ENCODE measurements around the gene NETO2.
"Not testable (repeated sequence)": the region's sequence is repeated elsewhere in the genome, so short reads cannot be mapped to it uniquely, and the experiment has no call there.

The NETO2 gene

DNA sequence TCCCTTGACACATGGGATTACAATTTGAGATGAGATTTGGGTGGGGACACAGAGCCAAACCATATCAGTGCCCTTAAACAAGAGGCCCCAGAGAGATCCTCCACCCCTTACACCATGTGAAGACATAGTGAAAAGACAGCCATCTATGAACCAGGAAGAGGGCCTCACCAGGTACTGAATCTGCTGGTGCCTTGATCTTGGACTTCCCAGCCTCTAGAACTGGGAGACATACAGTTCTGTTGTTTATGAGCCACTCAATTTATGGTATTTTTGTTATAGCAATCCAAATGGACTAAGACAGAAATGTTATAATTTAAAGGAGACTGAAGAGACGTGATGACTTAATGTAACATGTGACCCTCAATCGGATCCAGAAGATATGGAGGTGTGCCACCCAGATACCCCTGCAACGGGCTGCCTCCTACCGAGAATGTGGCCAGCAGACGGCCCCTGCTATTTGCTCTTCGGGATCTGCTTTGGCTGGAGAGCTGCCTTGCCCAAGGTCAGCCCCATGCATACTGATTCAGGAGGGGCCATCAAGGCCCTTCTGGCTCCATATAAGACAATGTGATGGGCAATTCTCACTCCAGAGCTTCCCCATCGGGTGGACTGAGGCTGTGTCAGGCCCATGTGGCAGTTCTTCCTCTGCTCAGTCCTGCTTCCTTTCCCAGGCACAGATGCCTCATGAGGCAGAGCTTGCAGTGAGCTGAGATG lies 80.6 kb downstream of the NETO2 start:
- no peak for DNase-seq

DNA sequence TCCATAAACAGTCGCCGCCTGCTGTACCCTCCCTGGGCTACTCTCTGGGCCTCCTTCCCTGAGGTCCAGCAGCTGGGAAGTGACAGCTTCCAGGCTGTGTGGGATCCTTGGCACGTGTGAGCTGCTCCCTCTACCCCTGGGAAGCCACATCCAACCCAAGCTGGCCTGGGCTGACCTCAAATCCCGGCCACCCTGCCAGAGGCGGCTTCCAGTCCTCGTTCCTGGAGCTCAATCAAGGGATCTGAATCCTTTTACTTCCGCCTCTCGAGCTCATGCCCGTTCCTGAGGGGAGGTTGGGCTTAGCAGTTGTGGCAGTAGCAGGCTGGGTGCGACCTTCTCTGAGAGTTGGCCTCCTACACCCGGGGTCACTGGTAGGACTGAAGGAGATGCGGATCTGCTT lies 82.5 kb downstream of the NETO2 start:
- DNase-seq, result no peak

DNA sequence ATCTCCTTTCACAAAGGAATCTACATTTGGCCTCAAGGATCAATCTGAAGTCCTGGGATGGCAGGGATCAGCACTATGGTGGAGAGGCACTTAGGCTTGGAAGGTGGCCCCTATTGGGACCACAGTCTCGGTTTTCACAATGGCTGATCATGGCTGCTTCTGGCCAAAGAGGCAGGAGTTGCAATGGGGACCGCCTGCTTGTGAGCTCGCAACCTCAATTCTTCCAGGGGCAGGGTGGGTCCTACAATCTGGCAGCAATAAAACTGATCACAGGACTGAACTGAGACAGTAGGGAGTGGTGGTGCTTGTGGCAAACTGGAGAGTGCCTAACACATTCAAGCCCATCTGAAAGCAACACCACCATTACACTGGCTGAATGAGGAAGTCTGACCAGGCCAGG lies 83.1 kb downstream of the NETO2 start:
- DNase-seq, result no peak

DNA sequence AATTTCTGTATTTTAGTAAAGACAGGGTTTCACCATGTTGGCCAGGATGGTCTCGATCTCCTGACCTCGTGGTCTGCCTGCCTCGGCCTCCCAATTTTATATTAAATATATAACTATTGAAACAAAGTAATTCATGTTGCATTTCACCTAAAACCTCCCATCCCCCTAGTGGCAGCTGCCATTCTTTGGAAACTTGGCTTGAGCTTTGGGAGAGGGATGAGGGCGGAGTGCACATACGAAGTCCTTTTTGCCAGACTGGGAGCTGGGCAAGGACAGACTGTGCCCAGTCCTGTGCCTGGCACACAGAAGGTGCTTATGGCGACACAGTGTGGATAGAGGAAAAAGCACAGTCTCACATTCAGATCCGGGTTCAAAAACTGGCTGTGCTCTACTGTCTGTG lies 83.8 kb downstream of the NETO2 start:
- no peak for DNase-seq

DNA sequence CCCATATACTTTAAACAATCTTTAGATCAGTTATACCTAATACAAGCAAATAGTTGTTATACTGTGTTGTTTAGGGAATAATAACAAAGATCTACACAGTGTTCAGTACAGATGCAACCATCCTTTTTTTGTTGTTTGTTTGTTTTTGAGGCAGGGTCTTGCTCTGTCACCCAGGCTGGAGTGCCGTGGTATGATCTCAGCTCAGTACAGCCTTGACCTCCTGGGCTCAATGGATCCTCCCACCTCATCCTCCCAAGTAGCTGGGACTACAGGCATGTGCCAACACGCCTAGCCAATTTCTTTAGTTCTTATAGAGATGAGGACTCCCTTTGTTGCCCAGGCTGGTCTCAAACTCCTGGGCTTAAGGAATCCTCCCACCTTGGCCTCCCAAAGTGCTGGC lies 84.6 kb downstream of the NETO2 start:
- not testable (repeated sequence) for DNase-seq

DNA sequence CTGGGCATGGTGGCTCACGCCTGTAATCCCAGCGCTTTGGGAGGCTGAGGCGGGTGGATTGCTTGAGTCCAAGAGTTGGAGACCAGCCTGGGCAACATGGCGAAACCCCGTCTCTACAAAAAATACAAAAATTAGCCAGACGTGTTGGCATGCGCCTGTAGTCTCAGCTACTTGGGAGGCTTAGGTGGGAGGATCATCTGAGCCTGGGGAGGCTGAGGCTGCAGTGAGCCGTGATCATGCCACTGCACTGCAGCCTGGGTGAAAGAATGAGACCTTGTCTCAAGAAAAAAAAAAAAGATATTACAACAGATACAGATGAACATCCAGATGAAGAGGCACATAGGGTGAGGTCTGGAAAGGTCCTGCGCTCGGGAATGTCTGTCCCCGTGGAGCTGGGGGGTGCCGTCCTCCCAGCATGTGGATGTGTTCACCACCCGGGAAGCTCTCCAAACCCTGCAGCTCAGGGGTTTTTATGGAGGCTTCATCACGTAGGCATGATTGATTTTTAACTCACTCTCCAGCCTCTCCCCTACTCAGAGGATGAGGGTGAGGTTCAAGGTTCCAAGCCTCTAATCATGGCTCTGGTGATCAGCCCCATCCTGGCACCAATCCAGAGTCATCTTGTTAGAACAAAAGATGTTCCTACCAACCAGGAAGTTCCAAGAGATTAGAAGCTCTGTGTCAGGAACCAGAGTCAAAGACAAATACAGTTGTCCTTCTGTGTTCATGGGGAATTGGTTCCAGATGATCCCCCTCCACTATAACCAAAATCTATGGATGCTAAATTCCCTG lies 85.3 kb downstream of the NETO2 start:
- DNase-seq, result no peak

DNA sequence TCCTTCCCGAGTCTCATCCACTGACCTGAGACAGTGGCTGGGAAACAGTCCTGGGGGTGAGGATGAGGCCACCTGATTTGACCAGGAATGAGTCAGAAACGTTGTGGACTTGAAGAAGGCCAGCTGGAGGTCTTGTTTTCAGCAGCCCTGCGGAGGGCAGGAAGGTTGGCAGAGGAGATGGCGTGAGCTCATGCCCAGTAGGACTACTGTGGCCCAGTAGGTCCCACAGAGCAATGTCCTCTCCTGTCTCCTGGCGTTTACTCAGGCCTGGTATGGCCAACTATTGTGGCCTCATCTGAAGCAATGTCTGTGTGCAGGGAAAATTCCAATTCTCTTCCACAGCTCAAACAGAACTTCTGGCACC lies 86.1 kb downstream of the NETO2 start:
- DNase-seq, result no peak

DNA sequence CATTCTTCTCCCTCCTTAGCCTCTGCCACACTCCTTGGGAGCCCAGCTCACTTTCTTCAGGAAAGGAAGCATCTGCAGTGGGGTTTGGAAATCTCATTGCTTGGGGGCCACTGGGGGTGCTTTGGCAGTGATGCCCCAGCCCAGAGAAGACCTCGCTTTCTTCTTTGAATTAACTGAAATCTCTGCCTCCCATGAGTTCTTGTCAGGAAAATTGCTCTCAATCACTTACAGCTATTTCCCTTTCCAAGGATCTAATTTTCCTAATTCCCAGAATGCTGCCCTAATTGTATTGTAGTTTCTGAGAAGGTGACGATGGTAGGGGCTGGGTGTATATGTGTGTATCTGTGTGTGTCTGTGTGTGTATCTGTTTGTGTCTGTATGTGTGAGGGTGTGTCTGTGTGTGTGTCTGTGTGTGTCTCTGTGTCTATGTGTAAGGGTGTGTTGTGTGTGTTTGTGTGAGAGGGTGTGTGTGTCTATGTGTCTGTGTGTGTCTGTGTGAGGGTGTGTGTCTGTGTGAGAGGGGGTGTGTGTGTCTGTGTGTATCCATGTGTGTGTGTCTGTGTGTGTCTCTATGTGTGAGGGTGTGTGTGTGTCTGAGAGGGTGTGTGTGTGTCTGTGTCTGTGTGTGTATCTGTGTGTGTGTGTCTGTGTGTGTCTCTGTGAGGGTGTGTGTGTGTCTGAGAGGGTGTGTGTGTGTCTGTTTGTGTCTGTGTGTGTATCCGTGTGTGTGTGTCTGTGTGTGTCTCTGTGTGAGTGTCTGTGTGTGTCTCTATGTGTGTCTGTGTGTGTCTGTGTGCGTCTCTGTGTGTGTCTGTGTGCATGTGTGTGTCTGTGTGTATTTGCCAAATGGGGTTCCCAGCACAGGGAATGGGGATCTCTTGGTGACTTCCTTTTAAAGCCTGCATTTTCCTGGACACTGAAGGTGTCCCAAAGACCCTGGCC lies 86.8 kb downstream of the NETO2 start:
- DNase-seq, result no peak

DNA sequence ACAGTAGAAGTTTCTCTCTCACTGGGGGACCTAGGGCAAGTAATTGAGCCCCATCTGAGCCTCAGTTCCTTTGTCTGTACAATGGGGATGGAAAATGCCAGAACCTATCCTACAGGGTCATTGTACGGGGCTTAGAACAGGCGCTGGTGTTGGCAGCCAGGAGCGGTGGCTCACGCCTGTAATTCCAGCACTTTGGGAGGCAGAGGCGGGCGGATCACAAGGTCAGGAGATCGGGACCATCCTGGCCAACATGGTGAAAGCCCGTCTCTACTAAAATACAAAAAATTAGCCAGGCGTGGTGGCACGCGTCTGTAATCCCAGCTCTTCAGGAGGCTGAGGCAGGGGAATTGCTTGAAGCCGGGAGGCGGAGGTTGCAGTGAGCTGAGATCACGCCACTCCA lies 87.7 kb downstream of the NETO2 start:
- not testable (repeated sequence) for DNase-seq

DNA sequence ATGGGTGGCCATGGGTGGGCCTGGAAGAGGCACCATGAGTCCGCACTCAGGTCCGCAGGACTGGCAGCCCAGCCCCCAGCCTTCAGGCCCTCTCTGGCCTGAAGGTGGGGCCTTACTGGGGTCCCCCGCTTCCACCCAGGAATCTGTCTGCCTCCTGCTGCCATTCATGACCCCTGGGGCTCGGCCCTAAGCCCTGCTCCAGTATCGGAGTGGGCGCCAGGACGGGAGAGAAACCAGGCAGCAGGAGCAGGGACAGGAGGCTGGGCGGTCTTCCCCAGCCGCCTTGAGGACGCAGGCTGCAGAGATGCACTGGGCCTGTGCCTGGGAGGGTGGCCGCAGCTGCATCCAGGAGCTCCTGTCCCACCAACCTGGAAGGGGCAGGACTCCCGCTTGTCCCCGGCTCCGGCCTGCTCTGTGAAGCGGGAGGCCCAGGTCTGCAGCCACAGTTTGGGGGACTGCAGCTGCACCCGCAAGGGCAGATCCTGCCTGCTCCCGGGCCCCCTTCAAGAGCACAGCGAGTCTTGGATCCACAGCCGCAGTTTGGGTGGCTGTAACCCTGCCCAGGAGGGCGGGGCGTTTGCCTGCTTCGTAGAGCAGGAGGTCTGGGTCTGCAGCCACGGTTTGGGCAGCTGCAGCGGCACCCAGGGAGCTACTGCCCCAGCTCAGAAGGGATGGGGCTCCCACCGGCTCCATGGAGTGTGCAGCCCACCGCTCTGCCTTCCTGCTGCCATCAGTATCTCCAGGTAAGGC lies 88.4 kb downstream of the NETO2 start:
- no peak for DNase-seq

DNA sequence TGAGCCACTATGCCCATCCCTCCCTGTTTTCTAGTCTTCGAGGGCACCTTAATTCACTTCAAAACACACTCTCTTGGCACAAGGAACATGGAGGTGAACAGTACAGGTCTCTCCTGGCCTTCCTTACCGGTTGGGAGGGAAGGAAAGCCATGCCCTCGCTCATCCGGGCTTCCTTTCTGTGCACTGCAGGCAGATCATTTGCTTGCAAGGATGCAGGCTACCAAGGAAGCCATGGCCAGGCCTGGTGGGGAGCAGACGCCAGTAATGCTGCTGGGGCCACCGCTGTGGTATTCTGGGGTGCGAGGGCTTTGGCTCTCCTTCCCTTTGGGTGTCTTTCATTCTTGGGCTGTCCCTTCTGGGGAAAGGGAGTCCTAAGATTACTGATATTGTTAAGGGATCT lies 89.4 kb downstream of the NETO2 start:
- no peak for DNase-seq

DNA sequence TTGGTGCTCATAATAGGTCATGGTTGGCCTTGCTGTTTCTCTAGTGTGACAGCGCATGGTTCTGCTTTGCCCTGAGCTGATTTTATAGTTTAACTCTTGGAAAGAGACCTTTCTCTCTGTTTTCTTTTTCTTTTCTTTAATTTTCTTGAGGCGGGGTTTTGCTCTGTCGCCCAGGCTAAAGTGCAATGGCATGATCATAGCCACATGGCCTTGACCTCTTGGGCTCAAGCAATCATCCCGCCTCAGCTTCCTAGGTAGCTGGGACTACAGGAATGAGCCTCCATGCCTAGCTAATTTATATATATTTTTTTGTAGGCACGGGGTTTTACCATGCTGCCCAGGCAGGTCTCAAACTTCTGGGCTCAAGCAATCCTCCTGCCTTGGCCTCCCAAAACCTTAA lies 89.8 kb downstream of the NETO2 start:
- DNase-seq, result no peak

DNA sequence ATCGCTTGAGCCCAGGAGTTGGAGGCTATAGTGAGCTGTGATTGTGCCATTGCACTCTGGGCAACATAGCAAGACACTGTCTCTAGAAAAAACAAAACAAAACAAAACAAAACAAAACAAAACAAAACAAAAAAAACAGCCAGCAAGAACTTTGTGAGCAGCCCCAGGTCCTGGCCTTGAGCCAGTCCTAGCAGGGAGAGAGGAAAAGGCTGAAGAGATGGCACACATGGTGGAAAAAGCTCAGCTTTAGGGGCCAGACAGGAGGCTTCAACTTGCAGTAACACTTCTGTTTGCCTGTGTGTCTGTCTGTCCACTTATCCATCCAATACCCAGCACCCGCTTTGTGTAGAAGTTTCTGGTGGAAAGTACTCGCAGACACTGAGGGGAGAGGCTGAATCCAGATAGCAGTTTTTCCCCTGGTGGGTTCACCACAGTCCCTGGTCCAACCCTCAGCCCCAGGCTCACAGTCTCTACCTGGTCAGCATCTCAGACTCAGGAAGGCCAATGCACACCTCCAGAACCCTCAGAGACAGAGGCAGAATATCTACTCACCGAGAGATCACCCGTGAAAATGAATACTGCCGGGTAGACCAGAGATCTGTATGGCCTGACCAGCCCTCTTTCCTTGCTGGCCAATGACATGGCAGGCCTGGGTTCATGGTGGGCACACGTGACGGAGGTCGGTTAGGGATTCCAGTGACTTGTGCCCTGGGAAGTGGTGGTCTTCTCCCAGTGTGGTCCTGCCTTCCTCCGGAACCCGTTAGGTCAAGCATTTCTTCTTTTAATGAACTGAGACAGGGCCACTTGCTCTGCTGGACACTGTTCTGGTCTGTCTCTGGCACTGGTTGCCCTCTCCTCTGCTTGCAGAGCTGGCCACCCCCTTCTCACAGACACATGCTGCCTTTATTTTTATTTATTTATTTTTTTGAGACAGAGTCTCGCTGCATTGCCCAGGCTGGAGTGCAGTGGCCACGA lies 90.8 kb downstream of the NETO2 start:
- no peak for DNase-seq

DNA sequence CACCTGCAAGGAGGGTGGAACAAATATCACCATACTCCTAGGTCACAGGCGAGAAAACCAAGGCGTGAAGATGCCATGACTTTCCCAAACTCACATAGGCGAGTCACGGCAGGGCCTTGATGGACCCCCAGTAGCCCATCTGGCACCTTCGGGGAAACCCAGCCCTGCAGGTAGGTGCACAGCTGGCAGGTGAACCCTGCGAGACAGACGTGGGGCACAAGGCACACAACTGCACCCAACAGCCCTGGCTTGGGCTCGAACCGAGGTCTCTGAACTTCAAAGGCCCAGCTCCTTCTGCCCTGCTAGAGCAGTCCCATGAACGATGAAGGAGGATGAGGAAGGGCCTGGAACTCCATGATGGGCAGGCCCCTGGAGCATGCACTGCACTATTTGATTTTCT lies 92.7 kb downstream of the NETO2 start:
- no peak for DNase-seq

DNA sequence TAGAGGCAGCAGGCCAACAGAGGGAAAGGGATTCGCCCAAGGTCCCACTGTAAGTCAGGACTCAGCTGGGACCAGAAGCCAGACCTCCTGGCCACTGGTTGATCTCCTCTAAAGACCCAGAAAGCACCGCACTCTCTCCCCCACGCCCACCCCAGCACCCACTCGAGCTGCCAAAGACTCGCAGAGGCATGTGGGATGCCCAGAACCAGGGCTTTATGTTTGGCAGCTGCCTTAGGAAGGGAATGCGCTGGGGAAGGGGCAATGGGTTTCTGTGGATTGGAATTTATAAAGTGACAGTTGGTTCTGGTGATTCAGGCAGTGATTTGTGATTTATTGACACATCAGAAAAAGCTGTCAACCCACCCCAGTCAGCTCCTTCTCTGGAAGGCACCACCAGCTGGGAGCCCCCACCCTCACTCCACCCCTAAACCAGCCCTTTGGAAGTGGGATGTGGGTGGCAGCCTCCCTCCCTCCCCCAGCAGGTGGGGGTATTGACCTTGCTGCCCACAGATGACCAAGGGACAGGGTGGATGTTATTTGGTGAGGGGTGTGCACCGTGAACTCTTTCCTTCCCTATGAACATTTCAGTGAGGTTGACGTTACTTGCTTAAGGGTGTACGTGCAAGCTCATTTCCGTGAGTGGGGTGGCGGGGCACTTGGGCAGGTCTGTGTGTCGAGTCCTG lies 93.7 kb downstream of the NETO2 start:
- no peak for DNase-seq

DNA sequence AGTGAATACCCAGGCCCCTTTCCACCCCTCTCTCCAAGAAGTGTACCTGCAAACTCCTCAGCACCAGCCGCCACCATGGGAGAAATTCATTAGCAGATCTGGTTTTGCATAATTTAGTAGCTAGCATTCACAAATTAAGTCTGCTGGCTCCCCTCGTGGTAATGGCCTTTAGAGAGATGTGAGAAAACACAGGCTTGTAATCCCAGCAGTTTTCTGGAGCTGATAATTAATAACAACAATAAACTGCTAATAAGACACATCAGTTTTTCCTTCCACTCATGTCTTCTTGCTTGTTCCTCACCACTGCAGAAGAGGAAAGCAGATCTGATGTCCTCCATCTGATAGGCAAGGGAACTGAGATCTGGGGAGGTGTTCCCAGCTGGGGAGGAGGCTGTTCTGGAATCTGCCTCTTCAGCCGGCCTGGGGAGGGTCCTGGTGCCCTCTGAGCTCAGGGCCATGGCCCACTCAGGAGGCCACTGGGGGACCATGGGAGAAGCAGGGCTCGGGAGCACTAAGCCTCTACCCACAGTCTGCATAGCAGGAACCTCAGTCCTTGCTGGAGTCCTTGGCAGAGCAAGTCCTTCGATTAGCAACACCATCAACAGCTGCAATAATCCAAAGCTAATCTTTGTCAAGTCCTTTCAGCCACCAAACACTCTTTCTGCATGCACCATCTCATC lies 96.1 kb downstream of the NETO2 start:
- DNase-seq, result no peak

DNA sequence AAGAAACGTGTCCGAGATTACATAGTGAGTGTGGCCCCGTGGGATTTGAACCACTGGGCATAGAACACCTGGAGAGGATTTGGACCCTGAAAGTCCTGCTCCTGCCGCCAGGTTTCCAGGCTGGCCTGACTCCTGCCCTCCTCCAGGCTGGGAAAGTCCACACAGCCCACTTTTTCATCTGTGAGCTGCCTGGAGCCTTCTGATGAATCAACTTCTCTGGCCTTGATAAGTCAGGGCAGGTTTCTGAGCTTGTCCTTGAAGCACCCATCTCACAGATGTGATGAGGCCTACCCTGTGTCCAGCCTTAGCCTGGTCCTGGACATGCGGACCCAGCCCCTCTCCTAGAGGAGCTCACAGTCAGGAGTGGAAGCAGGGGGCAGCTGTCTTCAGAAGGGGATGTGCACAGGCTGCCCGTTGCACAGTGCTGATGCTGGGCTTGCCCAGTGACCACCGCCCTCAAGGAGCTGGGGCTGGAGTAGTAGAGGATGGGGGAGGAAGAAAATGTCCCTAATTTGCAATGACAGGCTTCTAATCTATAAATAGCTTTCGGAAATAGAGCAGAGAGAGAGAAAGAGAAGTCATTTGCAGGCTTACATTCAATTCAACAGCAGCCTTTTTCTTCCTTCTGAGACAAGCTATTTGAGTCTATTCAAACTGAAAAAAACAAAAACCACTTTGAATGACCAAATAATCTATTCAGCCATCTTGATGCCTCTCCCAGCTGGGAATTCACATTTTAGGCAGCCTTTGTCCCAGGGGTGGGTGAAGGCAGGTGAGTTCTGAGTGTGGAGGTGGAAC lies 96.8 kb downstream of the NETO2 start:
- no peak for DNase-seq

DNA sequence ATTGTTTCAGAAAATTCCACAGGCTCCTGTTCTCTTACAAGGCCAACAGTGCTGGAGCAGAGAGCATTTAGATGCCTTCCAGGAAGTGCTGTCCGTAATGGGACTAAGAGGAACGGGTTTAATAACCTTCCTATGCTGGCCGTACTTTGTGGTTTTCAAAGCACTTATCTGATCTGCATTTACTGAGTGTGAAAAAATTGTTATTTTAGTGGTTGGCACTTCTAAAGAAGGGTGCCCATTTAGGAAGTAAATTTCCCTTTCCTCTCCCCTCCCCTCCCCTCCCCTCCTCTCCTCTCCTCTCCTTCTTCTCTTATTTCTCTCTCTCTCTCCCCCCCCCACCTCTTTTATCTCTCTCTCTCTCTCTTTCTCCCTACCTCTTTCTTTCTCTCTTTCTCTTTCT lies 98.3 kb downstream of the NETO2 start:
- peak in 1 of 2 experiments; percentile 0 for DNase-seq

DNA sequence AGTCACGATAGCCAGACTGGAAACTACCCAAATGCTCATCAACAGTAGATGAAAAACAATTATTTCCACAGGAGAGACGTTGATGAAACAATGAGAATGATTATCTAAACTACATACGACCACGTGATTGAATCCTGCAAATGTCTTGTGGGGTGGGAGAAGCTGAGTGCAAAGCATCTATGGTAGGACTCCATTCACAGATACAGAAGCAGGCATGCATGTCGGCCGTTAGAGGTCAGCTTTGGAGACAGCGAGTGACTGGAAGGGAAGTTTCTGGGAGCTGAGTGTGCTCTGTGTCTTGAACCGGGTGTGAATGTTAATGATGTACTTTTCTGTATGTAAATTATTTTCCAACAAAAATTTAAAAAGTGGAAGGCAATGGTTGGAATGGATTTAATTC lies 98.7 kb downstream of the NETO2 start:
- no peak for DNase-seq
